HG03097 (cell line): ENCODE data around the gene BRSK1.
"Not testable (repeated sequence)": the region's sequence is repeated elsewhere in the genome, so short reads cannot be mapped to it uniquely, and the experiment has no call there.

ENCODE experiments used
- ATAC-seq: cut with Tn5 transposase; IDR thresholded peaks from one replicate; pipeline ENCODE4 v1.9.1; 2021; ENCODE audit not compliant: unreplicated experiment, low FRiP score

The BRSK1 gene

DNA sequence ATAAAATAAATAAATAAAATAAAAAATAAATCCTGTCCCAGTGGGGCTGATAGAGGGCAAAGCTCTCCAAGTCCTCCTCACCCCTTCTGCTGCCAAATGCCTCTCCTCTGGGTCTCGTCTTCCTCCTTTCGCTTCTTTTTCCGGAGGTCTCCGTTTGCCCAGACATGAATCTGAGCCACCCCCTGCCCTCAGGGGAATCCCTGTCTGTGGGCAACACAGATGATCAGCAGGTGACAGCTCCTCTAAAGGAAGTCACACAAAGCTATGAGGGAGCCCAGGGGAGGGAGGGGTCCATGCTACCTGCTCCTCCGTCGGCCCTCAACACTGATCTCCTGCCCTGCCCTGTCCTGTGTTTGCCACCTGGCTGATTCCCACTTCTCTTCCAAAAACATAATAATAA lies 40.9 kb downstream of the BRSK1 start:
- ATAC-seq = no peak

DNA sequence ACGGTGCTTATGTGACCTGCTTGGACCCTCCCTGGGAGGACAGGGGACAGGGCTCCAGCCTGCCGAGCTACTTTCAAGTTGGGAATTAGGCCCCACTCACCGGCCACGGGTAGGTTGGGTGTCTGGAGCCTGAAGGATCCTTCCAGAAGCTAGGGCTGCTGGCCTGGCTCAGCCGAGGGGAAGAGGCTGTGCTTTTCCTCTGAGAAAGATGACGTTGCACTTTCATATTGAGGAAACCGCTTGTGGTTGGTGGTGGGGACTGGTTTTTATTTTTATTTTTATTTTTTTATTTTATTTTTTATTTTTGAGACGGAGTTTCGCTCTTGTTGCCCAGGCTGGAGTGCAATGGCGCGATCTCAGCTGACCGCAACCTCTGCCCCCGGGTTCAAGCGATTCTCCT lies 41.4 kb downstream of the BRSK1 start, which contains the start of gene TMEM150B:
Gene TMEM150B, minus strand, starts transcription at position 170 of the 400 bp plus-strand sequence. CDS start 4,305 bp downstream, outside the sequence.
- no peak for ATAC-seq

DNA sequence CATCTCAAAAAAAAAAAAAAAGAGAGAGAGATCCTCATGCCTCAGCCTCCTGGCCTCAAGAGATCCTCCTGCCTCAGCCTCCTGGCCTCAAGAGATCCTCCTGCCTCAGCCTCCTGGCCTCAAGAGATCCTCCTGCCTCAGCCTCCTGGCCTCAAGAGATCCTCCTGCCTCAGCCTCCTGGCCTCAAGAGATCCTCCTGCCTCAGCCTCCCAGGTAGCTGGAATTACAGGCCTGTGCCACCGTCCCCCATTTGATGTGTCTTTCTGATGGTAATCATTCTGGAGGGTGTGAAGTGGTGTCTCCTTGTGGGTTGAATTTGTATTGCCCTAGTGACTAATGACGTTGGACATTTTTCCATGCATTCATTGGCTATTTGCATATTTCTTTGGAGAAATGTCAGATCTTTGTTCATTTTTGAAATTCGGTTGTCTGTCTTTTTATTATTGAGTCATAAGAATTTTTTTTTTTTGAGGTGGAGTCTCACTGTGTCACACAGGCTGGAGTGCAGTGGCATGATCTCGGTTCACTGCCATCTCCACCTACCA lies 45.0 kb downstream of the BRSK1 start:
- not testable (repeated sequence) for ATAC-seq

DNA sequence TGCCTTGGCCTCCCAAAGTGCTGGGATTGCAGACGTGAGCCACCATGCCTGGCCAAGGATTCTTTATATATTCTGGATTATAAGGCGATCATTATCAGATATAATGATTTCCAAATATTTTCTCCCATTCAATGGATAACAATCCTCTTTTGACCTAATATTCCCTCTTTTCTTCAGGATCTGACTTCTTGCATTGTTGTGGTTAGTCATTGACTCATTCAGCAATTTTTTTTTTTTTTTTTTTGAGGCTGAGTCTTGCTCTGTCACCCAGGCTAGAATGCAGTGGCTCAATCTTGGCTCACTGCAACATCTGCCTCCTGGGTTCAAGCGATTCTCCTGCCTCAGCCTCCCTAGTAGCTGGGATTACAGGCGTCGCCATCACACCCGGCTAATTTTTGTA lies 46.0 kb downstream of the BRSK1 start:
- ATAC-seq = not testable (repeated sequence)

DNA sequence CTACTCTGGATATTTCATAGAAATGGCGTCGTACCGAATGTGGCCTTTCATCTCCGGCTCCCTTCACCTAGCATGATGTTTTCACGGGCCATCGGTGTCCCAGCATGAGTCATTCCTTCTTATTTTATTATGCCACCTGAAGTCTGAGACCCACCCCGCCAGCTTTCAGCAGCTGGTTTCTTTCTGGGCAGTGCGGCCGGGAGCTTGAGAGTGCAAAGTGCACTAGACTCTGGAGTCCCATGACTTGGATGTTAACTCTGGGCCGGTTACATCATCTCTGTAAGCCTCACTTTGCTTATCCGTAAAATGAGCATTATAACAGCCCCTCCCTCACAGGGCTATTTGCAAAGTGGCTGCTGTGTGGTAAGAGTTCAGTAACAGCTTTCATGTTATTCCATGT lies 50.1 kb downstream of the BRSK1 start:
- ATAC-seq = no peak

DNA sequence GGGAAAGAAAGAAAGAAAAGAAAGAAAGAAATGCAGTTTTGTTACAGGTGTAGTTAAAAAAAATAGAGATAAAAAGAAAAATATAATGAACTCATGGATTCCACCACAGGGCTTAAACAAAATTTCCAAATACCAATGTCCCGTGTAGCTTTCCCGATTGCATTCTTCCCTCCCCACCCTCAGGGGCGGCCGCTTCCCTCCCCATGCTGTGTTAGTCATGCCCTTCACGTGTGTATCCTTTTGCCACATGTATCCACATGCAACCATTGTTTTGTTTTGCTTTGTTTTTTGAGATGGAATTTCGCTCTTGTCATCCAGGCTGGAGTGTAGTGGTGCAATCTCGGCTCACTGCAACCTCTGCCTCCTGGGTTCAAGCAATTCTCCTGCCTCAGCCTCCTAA lies 52.3 kb downstream of the BRSK1 start:
- ATAC-seq = no peak

DNA sequence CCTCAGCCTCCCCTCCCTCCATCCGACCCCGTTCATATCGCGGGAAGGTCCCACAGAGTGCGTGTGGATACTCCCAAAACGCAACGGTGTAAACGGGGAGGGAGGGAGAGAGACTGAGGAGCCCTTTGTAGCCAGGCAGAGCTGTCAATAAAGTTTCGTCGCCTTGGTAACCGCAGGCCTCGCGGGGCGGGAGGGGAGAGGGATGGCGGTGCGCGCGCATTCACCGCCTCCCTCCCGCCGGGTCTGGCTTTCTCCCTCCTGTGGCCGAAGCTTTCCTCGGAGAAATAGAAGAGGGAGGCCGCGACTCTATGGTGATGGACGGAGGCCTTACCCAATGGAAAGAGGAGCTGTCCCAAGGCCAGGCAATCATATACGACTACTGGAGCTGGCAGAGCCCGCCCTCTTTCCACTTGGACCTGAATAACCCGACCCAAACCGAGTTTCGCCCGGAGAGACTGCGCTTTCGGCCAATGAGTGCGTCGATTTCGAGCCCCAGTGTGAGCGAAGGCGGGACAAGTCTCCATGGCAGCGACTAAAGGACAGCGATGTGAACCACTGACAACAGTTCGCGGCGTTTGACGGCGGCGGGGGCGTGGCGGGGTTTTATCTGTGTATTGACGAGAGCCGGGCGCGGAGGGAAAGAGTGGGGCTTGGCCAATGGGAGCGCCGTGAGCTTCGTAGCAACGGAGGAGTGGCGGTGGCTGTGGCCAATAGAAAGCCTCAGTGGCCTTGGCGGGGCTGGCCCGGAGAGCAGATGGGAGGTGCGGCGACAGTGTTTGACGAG lies 55.5 kb downstream of the BRSK1 start, which contains the start of gene KMT5C:
Gene KMT5C, plus strand, starts transcription at position 772 of the 784 bp plus-strand sequence. CDS start 2,061 bp downstream, outside the sequence.
- peak; percentile 87 for ATAC-seq

DNA sequence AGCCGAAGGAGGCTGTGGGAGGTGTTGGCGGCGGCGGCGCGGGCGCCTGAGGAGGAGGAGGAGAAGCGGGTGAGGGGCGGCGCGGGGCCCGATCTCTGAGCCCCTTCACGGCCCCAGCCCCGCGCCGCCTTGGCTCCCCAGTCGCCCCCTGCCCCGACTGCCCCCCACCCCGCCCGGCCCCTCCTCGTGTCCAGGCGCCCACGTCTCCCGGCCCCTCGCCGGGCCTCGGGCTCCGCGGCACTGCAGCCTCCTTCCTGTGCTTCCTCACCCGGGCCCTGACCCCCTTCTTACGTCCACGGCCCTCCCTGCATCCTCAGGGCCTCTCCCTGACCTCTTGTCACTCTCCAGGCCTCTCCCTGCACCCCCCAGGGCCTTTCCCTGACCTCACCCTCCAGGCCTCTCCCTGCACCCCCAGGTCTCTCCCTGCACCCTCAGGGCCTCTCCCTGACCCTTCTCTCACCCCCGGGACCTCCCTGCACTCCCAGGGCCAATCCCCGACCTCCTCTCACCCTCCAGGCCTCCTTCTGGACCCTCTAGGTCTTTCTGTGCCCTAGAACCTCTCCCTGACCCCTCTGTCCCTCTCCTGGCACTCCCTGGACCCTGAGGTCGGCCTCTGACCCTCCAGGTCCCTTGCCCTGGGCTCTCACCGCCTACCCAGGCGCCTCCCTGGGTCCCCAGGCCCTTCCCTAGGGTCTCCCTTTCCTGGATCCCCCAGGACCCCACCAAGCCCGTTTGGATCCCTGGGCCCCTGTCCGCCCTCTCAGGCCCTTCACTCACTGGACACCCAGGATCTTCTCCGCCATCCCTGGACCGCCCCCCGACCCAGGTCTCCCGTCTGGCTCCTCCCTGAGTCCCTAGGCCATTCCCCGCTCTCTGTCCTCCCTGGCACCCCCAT lies 56.3 kb downstream of the BRSK1 start:
- no peak for ATAC-seq

DNA sequence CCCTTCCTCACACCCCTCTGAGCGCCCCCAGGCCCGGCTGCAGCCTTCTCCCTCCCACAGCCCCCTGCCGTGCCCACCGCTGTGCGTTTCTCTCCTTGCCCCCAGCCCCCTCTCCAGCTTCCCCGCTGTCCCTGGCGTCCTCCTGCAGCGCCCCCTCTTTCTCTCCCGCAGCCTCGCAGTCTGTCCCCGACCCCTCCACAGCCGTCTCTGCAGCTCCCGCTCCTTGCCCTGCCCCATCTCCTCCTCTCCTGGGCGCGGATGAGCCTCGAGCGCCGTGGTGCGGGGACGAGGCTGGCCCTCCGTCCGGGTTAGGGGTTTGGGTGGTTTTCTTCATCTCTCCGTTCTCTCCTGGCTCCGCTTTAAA lies 57.0 kb downstream of the BRSK1 start:
- ATAC-seq = no peak

DNA sequence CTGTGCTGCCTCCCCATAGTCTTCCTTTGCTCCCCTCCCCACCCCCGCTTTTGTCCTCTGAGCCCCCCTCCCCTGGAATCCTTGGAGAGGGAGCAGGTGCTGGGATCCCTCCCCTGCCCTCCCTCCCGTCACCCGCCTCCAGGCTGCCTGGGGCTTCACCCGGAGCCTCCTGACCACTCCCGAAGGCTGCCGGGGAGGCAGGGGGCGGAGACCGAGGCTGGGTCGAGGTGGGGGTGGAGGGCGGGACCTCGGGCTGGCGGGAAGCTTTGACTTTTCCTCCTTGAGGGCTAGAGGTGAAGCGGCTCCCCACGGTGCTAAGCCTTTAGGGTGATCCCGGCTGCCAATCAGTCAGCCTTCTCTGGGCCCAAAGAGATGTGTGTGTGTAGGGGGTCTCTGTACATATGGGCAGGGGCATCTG lies 57.4 kb downstream of the BRSK1 start:
- no peak for ATAC-seq

DNA sequence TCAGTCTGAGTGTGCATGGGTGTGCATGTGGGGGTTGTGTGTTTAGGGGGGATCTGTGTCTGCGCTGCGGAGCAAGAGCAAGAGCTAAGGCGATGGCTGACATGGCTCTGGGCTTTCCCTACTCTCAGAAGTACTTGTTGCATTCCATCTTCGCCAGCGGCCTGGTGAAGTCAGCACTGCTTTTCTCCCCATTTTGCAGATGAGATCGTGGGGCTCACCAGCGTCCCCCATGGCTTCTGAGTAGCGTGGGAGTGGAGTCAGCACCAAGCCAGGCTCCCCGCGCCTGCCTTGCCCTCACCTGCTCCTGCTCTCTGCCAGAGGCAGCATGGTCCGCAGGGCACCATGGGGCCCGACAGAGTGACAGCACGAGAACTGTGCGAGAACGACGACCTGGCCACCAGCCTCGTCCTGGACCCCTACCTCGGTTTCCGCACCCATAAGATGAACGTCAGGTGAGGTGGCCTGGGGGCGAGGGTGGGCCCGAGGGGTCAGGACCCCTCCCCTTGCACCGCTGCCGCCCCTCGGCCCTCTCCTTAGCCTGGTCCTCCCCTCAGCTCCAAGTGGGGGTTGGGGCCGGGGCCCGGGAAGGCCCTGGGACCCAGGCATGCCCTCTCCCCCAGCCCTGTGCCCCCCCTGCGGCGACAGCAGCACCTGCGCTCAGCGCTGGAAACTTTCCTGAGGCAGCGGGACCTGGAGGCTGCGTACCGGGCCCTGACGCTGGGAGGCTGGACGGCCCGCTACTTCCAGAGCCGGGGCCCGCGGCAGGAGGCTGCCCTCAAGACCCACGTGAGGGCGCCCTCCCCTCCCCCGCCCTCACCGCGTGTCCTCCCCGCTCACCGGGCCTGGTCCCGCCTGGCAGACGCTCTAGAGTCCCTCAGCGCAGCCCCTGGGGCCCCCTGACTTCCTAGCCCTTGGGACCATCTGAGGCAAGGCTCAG lies 58.1 kb downstream of the BRSK1 start:
- no peak for ATAC-seq

DNA sequence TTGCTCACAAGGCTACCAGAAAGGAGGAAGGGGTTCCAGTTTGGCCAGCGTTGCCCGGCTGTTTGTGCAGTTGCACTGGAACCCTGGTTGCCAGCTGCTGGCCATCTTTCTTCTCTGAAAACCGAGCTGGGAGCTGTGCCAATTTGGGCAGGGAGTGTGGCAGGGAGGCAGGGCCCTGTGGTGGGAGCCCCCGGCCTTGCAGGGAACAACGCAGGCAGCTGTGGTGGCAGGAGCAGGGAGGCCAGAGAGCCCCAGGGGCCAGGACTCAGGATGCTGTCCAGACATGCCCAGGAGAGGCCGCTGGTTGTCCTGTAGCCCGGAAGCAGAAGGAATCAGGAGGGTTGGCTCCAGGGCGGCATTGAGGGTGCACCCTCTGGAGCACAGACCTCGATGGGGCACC lies 60.6 kb downstream of the BRSK1 start:
- ATAC-seq = no peak

DNA sequence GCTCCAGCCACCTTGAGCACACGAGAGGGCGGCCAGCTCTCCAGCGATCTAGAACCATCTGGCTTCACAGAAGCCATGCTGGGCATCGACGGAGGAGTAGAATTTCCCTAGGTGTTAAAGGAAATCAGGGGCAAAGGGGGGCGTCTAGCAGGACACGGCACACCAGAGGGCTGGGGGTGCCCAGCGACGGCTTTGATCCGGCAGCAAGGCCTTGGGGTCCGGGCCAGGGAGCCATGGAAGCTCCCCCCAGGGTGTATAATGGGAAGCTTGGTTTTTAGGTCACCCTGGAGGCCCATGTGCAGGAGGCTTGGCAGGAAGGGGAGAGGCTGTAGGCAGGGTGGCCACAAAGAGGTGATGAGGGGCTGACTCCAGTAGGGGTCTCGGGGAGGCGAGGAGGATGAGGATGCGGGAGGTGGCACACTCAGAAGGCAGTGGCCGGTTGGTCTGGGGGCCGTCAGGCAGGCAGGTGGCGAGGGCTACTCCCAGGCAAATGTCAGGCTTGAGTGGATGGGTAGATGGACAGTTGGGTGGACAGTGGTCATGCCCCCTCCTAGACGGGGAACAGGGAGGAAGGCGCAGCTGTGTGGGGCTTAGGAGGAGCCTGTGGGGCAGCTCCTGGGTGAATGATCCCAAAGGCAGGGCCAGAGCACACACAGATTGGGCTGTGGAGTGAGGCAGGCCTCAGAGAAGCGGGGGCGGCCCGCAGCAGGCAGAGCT lies 61.5 kb downstream of the BRSK1 start:
- no peak for ATAC-seq

DNA sequence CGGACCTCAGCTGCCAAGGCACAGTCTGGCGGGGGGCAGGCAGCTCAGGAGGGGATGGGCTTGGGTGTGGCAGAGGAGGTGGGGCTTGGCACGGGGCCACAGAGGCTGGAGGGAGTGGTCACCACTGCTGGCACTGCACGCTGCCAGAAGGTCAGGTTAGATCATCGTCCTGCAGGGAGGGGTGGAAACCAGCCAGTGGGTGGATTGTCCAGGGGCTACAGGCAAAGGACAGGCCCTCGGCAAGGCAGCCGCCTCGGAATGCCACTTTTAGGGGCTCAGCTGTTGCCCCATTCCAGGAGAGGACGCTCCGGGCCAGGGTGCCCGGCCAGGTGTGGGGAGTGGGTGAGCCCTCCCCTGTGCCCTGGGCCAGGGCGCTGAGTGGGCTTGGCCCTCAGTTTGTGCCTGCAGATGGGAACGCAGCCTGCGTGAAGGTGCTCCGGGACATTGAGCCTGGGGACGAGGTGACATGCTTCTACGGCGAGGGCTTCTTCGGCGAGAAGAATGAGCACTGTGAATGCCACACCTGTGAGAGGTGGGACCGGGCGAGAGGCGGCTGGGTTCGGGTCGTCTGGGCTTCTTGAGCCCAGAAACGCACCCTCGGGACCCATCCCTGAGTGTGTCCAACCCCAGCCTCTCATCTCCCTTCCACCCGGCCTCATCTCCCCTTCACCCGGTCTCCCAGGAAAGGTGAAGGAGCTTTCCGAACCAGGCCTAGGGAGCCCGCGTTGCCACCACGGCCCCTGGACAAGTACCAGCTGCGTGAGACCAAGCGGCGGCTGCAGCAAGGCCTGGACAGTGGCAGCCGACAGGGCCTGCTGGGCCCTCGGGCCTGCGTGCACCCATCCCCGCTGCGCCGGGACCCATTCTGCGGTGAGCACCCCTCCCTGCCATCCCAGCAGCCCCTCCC lies 62.3 kb downstream of the BRSK1 start:
- no peak for ATAC-seq

DNA sequence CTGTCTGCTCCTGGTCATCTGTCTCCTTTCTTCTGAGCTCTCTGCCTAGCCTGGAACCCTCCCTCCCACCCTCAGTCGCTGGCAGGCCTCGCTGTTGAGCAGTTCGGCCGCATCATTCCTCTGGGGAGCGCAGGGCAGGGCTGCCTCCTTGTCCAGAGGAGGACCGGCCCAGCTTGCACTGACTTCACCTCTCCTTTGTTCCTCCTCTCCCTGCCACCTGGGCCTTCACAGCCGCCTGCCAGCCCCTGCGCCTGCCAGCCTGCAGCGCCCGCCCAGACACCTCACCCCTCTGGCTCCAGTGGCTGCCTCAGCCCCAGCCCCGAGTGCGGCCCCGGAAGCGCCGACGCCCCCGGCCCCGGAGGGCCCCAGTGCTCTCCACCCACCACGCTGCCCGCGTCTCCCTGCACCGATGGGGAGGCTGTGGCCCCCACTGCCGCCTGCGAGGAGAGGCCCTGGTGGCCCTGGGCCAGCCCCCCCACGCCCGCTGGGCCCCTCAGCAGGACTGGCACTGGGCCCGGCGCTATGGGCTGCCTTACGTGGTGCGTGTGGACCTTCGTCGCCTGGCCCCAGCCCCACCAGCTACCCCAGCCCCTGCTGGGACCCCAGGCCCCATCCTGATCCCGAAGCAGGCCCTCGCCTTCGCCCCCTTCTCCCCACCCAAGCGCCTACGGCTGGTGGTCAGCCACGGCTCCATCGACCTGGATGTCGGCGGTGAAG lies 63.1 kb downstream of the BRSK1 start:
- ATAC-seq = no peak

DNA sequence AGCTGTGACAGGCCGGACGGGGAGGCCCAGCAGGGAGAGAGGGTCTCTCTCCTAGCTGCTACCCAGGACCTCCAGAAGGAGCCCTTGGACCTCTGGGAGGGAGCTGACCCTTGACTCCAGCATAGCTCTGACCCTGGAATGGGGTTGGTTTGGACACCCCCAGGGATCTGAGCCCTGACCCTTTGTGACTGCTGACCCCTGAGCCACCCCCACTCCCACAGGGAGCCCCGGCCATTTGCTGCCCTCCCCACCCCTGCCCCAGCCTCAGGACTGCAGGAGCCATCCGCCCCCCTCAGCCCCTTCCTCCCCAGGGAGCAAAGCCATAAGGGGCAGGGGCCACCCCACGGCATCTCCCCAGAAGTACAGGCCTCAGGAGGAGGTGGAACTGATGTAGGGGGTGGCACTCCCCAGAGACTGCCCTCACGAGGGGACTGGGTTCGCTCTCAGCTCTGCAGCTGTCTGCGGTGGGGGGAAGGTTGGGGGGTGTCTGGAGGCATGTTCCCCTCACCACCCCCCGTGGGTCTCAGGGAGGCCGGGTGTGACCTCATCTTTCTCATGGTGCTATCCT lies 63.7 kb downstream of the BRSK1 start:
- no peak for ATAC-seq

DNA sequence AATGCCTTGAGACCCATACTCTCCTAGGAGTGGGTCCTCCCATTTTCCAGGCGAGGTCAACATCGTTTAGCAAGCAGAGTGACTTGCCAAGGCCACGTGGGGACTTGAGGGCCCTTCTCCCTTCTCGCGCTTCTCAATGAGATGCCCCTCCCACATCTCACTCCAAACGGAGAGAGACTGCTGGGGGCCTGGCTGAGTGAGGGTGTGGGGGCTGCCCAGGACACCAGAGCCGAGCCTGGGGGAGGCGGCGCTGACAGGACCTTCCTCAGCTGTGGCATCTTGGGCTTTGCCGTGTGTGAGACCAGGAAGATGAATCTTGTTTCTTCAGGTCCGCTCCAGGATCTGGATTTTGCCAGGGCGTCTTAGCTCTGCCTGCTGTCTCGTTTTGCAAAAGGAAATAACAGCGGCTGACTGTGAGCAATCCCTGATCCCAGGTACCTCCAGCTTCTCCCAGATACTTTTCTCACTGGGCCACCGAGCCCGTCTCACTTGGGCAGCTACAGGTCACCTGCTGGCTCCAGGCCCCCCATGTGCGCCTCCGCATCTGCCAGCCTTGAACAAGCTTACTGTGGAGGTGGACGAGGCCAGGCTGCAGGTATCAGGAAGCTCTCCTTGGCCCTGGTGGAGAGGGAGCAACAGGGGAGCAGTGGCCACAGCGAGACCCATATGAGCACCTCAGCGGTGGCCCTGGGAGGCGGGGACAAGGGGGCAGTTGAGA lies 64.7 kb downstream of the BRSK1 start:
- ATAC-seq = no peak
